ENCODE measurements around the gene SART3. TPM values are rescaled to one million over a fixed set of nuclear protein-coding genes. Genes with fewer than 3 reads are reported as not detected.
A peak's percentile ranks its signal among the peaks of the same experiment; 100 is the strongest.
"Not testable (repeated sequence)": the region's sequence is repeated elsewhere in the genome, so short reads cannot be mapped to it uniquely, and the experiment has no call there.

Gene SART3
- total RNA-seq, 6 experiments from 2014 or later: 33.8 to 36.3 (median 34.8) TPM

DNA sequence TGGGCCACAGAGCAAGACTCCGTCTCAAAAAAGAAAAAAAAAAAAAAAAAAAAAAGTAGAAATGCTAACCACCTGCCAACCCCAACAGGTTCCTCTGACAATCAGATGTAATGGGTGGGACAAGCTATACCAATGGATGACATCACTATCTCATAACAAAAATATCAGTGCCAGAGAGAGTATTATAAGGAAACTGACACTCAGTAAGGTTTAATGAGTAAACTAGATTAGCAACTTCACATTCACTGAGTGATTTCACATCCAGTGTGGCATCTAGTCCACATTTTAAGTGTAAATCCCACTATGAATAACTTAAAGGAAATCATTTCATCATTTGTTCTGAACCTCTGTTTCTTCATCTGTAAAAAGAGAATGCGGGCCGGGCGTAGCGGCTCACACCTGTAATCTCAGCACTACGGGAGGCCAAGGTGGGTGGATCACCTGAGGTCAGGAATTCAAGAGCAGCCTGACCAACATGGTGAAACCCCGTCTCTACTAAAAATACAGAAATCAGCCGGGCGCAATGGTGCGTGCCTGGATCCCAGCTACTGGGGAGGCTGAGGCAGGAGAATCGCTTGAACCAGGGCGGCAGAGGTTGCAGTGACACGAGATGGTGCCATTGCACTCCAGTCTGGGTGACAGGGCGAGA is 1.8 kb downstream of the SART3 start:
- H3K4me3 Mint-ChIP-seq: peak overlapping the region; percentile 99
- H3K27me3 Mint-ChIP-seq (ENCODE audit: insufficient read depth): peaks cover 3% of the 10 kb centered on the region; the same call in 1 of the 2 replicates
- peaks cover 14% of the 10 kb centered on the region for H3K36me3 Mint-ChIP-seq (ENCODE audit: low read depth)
- DNase-seq: no peak
- H3K4me1 Mint-ChIP-seq (ENCODE audit: low read depth): peaks cover 60% of the 10 kb centered on the region
- H3K9me3 Mint-ChIP-seq: no peaks in the 10 kb centered on the region
- no peak overlapping the region for H3K27ac Mint-ChIP-seq
- TF ChIP-seq CTCF (IDR thresholded peaks at IDR 0.05): no peak

DNA sequence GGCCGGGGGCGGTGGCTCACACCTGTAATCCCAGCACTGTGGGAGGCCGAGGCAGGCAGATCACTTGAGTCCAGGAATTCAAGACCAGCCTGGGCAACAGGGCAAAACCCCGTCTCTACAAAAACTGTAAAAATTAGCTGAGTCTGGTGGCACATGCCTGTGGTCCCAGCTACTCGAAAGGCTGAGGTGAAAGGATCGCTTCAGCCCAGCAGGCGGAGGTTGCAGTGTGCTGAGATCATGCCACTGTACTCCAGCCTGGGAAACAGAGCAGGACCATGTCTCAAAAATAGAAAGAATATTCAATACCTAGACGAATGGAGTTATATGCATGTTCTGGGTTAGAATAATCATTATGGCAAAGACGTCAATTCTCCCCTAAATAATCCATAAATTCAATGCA is 5.6 kb downstream of the SART3 start:
- Mint-ChIP-seq H3K4me1 (ENCODE audit: low read depth) (peaks cover 83% of the 10 kb centered on the region), H3K36me3 (ENCODE audit: low read depth) (peaks cover 11% of the 10 kb centered on the region; the same call in 1 of the 2 replicates)
- H3K4me3 Mint-ChIP-seq; H3K9me3 Mint-ChIP-seq; DNase-seq; H3K27ac Mint-ChIP-seq; H3K27me3 Mint-ChIP-seq (ENCODE audit: insufficient read depth): not testable (repeated sequence)

DNA sequence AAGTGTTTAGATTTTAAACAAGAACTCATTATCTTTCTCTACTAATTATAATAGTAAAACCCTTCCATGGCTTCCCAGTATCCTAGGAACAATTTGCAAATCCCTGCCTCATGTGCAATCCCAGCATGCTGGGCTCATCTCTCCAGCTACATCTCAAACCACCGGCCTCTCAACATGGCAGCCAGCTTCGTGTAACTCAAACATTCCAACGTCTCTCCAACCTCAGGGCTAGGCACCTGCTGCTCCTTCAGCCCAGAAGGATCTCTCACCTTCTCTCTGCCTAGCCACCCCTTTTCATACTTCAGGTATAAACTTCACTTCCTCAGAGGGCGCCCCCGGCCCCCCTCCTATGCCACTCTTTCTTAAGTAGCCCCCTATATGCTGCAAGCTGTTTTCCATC is 7.2 kb downstream of the SART3 start:
- Mint-ChIP-seq H3K36me3 (ENCODE audit: low read depth) (peaks cover 15% of the 10 kb centered on the region; the same call in 1 of the 2 replicates), H3K4me1 (ENCODE audit: low read depth) (peaks cover 79% of the 10 kb centered on the region), H3K9me3 (no peaks in the 10 kb centered on the region), H3K27me3 (ENCODE audit: insufficient read depth) (no peaks in the 10 kb centered on the region; the same call in 1 of the 2 replicates), H3K27ac (no peak overlapping the region), H3K4me3 (no peak overlapping the region)
- TF ChIP-seq CTCF (IDR thresholded peaks at IDR 0.05): no peak
- DNase-seq: no peak

- peak; percentile 54 for DNase-seq
- H3K9me3 Mint-ChIP-seq: no peaks in the 10 kb centered on the region
- H3K36me3 Mint-ChIP-seq (ENCODE audit: low read depth): peaks cover 14% of the 10 kb centered on the region
- H3K27ac Mint-ChIP-seq: peak overlapping the region; percentile 69
- no peaks in the 10 kb centered on the region; the same call in 1 of the 2 replicates for H3K27me3 Mint-ChIP-seq (ENCODE audit: insufficient read depth)
- H3K4me3 Mint-ChIP-seq: peak overlapping the region; percentile 65
- no peak for TF ChIP-seq CTCF (IDR thresholded peaks at IDR 0.05)
- peaks cover 60% of the 10 kb centered on the region for H3K4me1 Mint-ChIP-seq (ENCODE audit: low read depth)
Observed at GRCh38 chr12:108551535-108551934, 9.4 kb downstream of the SART3 start.

GRCh38 chr12:108548954-108549521 is 11.9 kb downstream of the SART3 start:
- DNase-seq: no peak
- no peak for TF ChIP-seq CTCF (IDR thresholded peaks at IDR 0.05)
- H3K4me3 Mint-ChIP-seq: no peak overlapping the region
- no peaks in the 10 kb centered on the region for H3K9me3 Mint-ChIP-seq
- H3K27ac Mint-ChIP-seq: no peak overlapping the region
- H3K4me1 Mint-ChIP-seq (ENCODE audit: low read depth): peaks cover 44% of the 10 kb centered on the region
- peaks cover 27% of the 10 kb centered on the region for H3K36me3 Mint-ChIP-seq (ENCODE audit: low read depth)
- H3K27me3 Mint-ChIP-seq (ENCODE audit: insufficient read depth): no peaks in the 10 kb centered on the region; the same call in 1 of the 2 replicates

GRCh38 chr12:108547686-108548085 is 13.3 kb downstream of the SART3 start:
- Mint-ChIP-seq H3K27me3 (ENCODE audit: insufficient read depth) (no peaks in the 10 kb centered on the region; the same call in 1 of the 2 replicates), H3K4me1 (ENCODE audit: low read depth) (peaks cover 44% of the 10 kb centered on the region), H3K36me3 (ENCODE audit: low read depth) (peaks cover 39% of the 10 kb centered on the region), H3K9me3 (no peaks in the 10 kb centered on the region), H3K27ac (no peak overlapping the region), H3K4me3 (no peak overlapping the region)
- no peak for DNase-seq
- TF ChIP-seq CTCF (IDR thresholded peaks at IDR 0.05): no peak
